PC-9 (cell line): Measurements from ENCODE around the gene VDR. TPM values are rescaled to one million over a fixed set of nuclear protein-coding genes. Genes with fewer than 3 reads are reported as not detected.

Experiments used
- BruUV-seq: library from RNA; stranded (reverse); fragments of 400-500 nt; replicated peaks from 2 replicates; lab custom pipeline; 2021; lab: Mats Ljungman, UMichigan
- CTCF ChIA-PET: fragments of 300-600 bp; sonication (Branson Sonifier 250); formaldehyde crosslinking; loops from one replicate; lab custom pipeline; 2022; ENCODE audit warnings: antibody characterized with exemption; lab: Charles Lee
- POLR2A ChIA-PET: fragments of 300-600 bp; sonication (Branson Sonifier 250); formaldehyde crosslinking; loops from one replicate; lab custom pipeline; 2022; ENCODE audit warnings: antibody characterized with exemption; ENCODE audit not compliant: unreplicated experiment; lab: Charles Lee
- DNase-seq, 2 experiments: peaks; one replicate each; pipeline versions ENCODE4 v3.0.0 to v3.0.0-alpha.2; 2015 to 2022; ENCODE audit warnings: mixed read lengths in 1 of 2
- H2AFZ ChIP-seq: fragments of 200-600 bp; sonication (generic); 2 replicates; pipeline ENCODE4 v1.8.1; 2017; ENCODE audit warnings: antibody characterized with exemption
- H3F3A ChIP-seq: fragments of 200-600 bp; sonication (generic); 2 replicates; pipeline ENCODE4 v1.8.1; 2017; ENCODE audit warnings: antibody characterized with exemption, mild to moderate bottlenecking, low read depth; ENCODE audit not compliant: insufficient read depth
- H3K27ac ChIP-seq: fragments of 200-600 bp; sonication (generic); 2 replicates; pipeline ENCODE4 v1.6.1; 2016; ENCODE audit warnings: mixed run types
- H3K27me3 ChIP-seq: fragments of 200-600 bp; sonication (generic); 2 replicates; pipeline ENCODE4 v1.6.1; 2016; ENCODE audit warnings: low read depth, mixed run types; ENCODE audit not compliant: insufficient read depth
- H3K36me3 ChIP-seq: fragments of 200-600 bp; sonication (generic); 2 replicates; pipeline ENCODE4 v1.6.1; 2016; ENCODE audit warnings: low read depth, mixed run types
- H3K4me1 ChIP-seq: fragments of 200-600 bp; sonication (generic); replicated peaks from 2 replicates; pipeline ENCODE4 v1.6.1; 2016; ENCODE audit warnings: mixed run types; ENCODE audit not compliant: insufficient read depth
- H3K4me2 ChIP-seq: fragments of 200-600 bp; sonication (generic); 2 replicates; pipeline ENCODE4 v1.6.1; 2017; ENCODE audit warnings: mixed run types
- H3K4me3 ChIP-seq: fragments of 200-600 bp; sonication (generic); 2 replicates; pipeline ENCODE4 v1.6.1; 2016; ENCODE audit warnings: mixed run types
- H3K79me2 ChIP-seq: fragments of 200-600 bp; sonication (generic); 2 replicates; pipeline ENCODE4 v1.6.1; 2017; ENCODE audit warnings: low read depth, mixed run types
- H3K9me2 ChIP-seq: fragments of 200-600 bp; sonication (generic); 2 replicates; pipeline ENCODE4 v1.8.1; 2017; ENCODE audit warnings: mild to moderate bottlenecking; ENCODE audit not compliant: insufficient read depth
- H3K9me3 ChIP-seq: fragments of 200-600 bp; sonication (generic); 2 replicates; pipeline ENCODE4 v1.8.1; 2016; ENCODE audit warnings: low read depth; ENCODE audit not compliant: insufficient read depth
- H4K20me1 ChIP-seq: fragments of 200-600 bp; sonication (generic); 2 replicates; pipeline ENCODE4 v1.8.1; 2017; ENCODE audit not compliant: insufficient read depth
- EZH2 ChIP-seq: fragments of 200-600 bp; sonication (generic); IDR thresholded peaks from 2 replicates; pipeline ENCODE4 v1.8.0; 2017; ENCODE audit warnings: antibody characterized with exemption, low read depth
- intact Hi-C: fragments of 100-400 bp; cut with micrococcal nuclease; formaldehyde crosslinking; loops from one replicate; pipeline ENCODE4 v1.10.0; 2022; ENCODE audit not compliant: unreplicated experiment
- total RNA-seq: library from RNA; stranded (reverse); gene quantifications from 2 replicates; pipeline ENCODE4 v1.2.3, GENCODE V29; 2021
- TF ChIP-seq, protein P1 (sequence below): fragments of 200-600 bp; sonication (generic); conservative IDR thresholded peaks from 2 replicates; pipeline ENCODE4 v1.6.1; 2017; ENCODE audit warnings: mixed run types, antibody characterized with exemption, mild to moderate bottlenecking, moderate library complexity

Gene VDR
- total RNA-seq, 1 experiment from 2014 or later = 12.3 TPM

DNA sequence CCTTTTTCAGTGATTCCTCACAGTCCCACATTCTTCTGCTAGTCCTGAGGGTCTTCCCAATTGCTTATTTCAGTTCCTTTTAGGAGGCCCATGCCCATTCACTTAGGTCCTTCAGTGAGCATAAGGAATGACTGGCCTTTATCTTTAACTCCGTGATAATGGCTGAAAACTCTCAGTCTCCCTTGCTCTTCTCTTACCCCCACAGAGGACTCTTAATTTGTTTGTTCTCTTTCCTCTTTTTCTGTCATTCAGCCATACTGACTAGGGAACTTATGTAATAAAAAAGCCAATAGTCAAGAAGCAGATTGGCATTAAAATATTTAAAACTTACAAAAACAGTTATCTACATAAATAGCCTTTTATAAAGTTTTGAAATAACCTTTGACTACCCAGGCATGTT, 17.1 kb upstream of the VDR start:
- H3K9me2 ChIP-seq = no peaks in the 10 kb centered on the region
- H3K4me3 ChIP-seq = no peak overlapping the region
- no peak overlapping the region for H3K27ac ChIP-seq
- H2AFZ ChIP-seq = no peak overlapping the region
- H3K4me2 ChIP-seq = no peak overlapping the region
- H3K9me3 ChIP-seq = no peaks in the 10 kb centered on the region
- intact Hi-C loops = no loop called here
- ChIA-PET POLR2A (no interaction called here), CTCF (no interaction called here)
- no peaks in the 10 kb centered on the region for H4K20me1 ChIP-seq
- H3K27me3 ChIP-seq = peaks cover 23% of the 10 kb centered on the region; the same call in 1 of the 2 replicates
- no peak for DNase-seq
- BruUV-seq = no TSS peak
- H3K36me3 ChIP-seq = no peaks in the 10 kb centered on the region
- H3K4me1 ChIP-seq = no peaks in the 10 kb centered on the region
- H3F3A ChIP-seq = no peaks in the 10 kb centered on the region; the same call in 1 of the 2 replicates
- no peaks in the 10 kb centered on the region for H3K79me2 ChIP-seq
- TF ChIP-seq, protein P1, sequence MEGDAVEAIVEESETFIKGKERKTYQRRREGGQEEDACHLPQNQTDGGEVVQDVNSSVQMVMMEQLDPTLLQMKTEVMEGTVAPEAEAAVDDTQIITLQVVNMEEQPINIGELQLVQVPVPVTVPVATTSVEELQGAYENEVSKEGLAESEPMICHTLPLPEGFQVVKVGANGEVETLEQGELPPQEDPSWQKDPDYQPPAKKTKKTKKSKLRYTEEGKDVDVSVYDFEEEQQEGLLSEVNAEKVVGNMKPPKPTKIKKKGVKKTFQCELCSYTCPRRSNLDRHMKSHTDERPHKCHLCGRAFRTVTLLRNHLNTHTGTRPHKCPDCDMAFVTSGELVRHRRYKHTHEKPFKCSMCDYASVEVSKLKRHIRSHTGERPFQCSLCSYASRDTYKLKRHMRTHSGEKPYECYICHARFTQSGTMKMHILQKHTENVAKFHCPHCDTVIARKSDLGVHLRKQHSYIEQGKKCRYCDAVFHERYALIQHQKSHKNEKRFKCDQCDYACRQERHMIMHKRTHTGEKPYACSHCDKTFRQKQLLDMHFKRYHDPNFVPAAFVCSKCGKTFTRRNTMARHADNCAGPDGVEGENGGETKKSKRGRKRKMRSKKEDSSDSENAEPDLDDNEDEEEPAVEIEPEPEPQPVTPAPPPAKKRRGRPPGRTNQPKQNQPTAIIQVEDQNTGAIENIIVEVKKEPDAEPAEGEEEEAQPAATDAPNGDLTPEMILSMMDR = no peak
- no peak for TF ChIP-seq EZH2

DNA sequence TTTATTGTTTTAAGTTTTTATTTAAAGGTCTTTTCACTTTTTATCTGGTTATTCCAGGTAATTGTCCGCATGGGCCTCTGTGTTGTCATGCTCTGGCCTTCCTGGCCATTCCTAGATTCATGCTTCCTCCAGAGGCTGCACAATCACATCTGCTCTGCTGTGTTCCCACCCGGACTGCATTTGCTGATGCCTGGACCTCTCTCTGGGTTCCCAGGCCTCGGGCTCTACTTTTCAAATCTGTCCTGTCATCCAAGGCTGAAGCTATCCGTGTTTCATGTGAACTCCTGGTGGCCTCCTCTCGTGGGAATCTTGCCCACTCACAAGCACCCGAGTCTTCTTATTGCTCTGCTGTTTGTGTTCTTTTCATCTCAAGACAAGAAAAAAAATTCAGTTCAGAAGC, 16.1 kb upstream of the VDR start:
- TF ChIP-seq, protein P1 = no peak
- TF ChIP-seq EZH2 = no peak
- Histone ChIP-seq H3F3A (no peaks in the 10 kb centered on the region; the same call in 1 of the 2 replicates), H3K36me3 (no peaks in the 10 kb centered on the region), H2AFZ (no peak overlapping the region), H3K79me2 (no peaks in the 10 kb centered on the region), H3K9me3 (no peaks in the 10 kb centered on the region), H3K4me2 (no peak overlapping the region), H3K4me1 (no peaks in the 10 kb centered on the region), H3K27ac (no peak overlapping the region), H4K20me1 (no peaks in the 10 kb centered on the region), H3K4me3 (no peak overlapping the region), H3K27me3 (peaks cover 14% of the 10 kb centered on the region; the same call in 1 of the 2 replicates), H3K9me2 (no peaks in the 10 kb centered on the region)
- BruUV-seq = no TSS peak
- ChIA-PET CTCF (no interaction called here), POLR2A (no interaction called here)
- no peak for DNase-seq
- intact Hi-C loops = no loop called here

GRCh38 chr12:47913081-47913480, 8.3 kb upstream of the VDR start:
- TF ChIP-seq, protein P1 = no peak
- TF ChIP-seq EZH2 = no peak
- H2AFZ ChIP-seq = 0 out of 2 replicates have a peak overlapping the region, but pooled peaks have one; percentile 3
- no peak overlapping the region for H3K4me3 ChIP-seq
- H3K27me3 ChIP-seq = no peaks in the 10 kb centered on the region
- H3K4me1 ChIP-seq = no peaks in the 10 kb centered on the region
- no peaks in the 10 kb centered on the region for H4K20me1 ChIP-seq
- no peaks in the 10 kb centered on the region for H3K9me3 ChIP-seq
- CTCF ChIA-PET = interaction anchor here (0.5 kb wide), 1 partner anchor 1080 kb away, joined by 3 read pairs; no protein-coding TSS in a partner anchor
- H3K27ac ChIP-seq = no peak overlapping the region
- H3K9me2 ChIP-seq = no peaks in the 10 kb centered on the region
- no peaks in the 10 kb centered on the region; the same call in 1 of the 2 replicates for H3F3A ChIP-seq
- POLR2A ChIA-PET = no interaction called here
- no peak overlapping the region for H3K4me2 ChIP-seq
- no peak for DNase-seq
- intact Hi-C loops = no loop called here
- no peaks in the 10 kb centered on the region for H3K36me3 ChIP-seq
- no peaks in the 10 kb centered on the region for H3K79me2 ChIP-seq
- BruUV-seq = no TSS peak
